Measurements from ENCODE around the gene DDX53. TPM values are rescaled to one million over a fixed set of nuclear protein-coding genes. Genes with fewer than 3 reads are reported as not detected.

DDX53 gene
- total and polyA plus RNA-seq, 9 of the 15 experiments (the other 6 are each of a cell fraction or from before 2014, with no cell fraction given), result 0.25 to 3.3 (median 2.4) TPM

GRCh38 chrX:22975786-22976185 lies 24.0 kb upstream of the DDX53 start:
- H2AFZ ChIP-seq (ENCODE audit: low read depth, low read length), result no peak overlapping the region
- ChIA-PET CTCF (ENCODE audit: low intra/inter-chr PET ratio) (no interaction called here), POLR2A (no interaction called here)
- no peaks in the 10 kb centered on the region for H3K79me2 ChIP-seq (ENCODE audit: control insufficient read depth, insufficient read depth, low read length)
- 0% methylated on average over 1 of the region's 1 CpG for WGBS (ENCODE audit: insufficient coverage, low coverage, missing lambda C conversion rate)
- FAIRE-seq (no peak), ATAC-seq (no peak), DNase-seq (ENCODE audit: extremely low read depth in 1 of 4, low spot score in 3 of 4) (no peak)
- H3K4me2 ChIP-seq (ENCODE audit: insufficient read depth, low read length), result no peak overlapping the region
- no peak overlapping the region for H3K27ac ChIP-seq (ENCODE audit: extremely low read depth, low read depth, low read length)
- BruUV-seq (replicated peaks), result no TSS peak
- no peak for TF ChIP-seq ZNF174 (CRISPR knock-in tag; IDR thresholded peaks at IDR 0.05)
- no peak for TF ChIP-seq HIVEP1 (CRISPR knock-in tag; IDR thresholded peaks at IDR 0.05)
- TF ChIP-seq ZNF41 (CRISPR knock-in tag; conservative IDR thresholded peaks at IDR 0.05), result no peak
- TF ChIP-seq ZNF551 (CRISPR knock-in tag; IDR thresholded peaks at IDR 0.05), result no peak
- no peak for TF ChIP-seq ZNF277 (CRISPR knock-in tag; IDR thresholded peaks at IDR 0.05; ENCODE audit: borderline replicate concordance)
- TF ChIP-seq GATAD2B (IDR thresholded peaks at IDR 0.05; ENCODE audit: borderline replicate concordance), result no peak
- no peak for TF ChIP-seq HDAC1 (IDR thresholded peaks at IDR 0.05)
- no peak for TF ChIP-seq TEAD2 (tag; IDR thresholded peaks at IDR 0.05)
- TF ChIP-seq, protein P1, sequence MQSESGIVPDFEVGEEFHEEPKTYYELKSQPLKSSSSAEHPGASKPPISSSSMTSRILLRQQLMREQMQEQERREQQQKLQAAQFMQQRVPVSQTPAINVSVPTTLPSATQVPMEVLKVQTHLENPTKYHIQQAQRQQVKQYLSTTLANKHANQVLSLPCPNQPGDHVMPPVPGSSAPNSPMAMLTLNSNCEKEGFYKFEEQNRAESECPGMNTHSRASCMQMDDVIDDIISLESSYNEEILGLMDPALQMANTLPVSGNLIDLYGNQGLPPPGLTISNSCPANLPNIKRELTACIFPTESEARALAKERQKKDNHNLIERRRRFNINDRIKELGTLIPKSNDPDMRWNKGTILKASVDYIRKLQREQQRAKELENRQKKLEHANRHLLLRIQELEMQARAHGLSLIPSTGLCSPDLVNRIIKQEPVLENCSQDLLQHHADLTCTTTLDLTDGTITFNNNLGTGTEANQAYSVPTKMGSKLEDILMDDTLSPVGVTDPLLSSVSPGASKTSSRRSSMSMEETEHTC (IDR thresholded peaks at IDR 0.05), result no peak
- no peak for TF ChIP-seq ZNF184 (CRISPR knock-in tag; IDR thresholded peaks at IDR 0.05)
- TF ChIP-seq POLR3A (IDR thresholded peaks at IDR 0.05; ENCODE audit: borderline replicate concordance, extremely low read depth, insufficient read depth, insufficient read length), result no peak
- no peak for TF ChIP-seq TBL1XR1 (IDR thresholded peaks at IDR 0.05; ENCODE audit: low read length in 2 of 2)
- TF ChIP-seq PHB (CRISPR knock-in tag; IDR thresholded peaks at IDR 0.05), result no peak
- no peak for TF ChIP-seq RBM22 (IDR thresholded peaks at IDR 0.05; ENCODE audit: low read depth, low read length, poor library complexity, severe bottlenecking)
- no peaks in the 10 kb centered on the region for H4K20me1 ChIP-seq (replicated peaks; ENCODE audit: control insufficient read depth, insufficient read depth, low read length)
- H3K27me3 ChIP-seq (ENCODE audit: control insufficient read depth in 2 of 2, insufficient read depth in 2 of 2, low read length in 2 of 2), result no peaks in the 10 kb centered on the region
- intact Hi-C loops (cut with micrococcal nuclease), result no loop called here
- H3K9me1 ChIP-seq (ENCODE audit: control insufficient read depth, insufficient read depth, low read length), result no peaks in the 10 kb centered on the region
- no peak overlapping the region for H3K9ac ChIP-seq (ENCODE audit: insufficient read depth in 1 of 2, low read depth in 2 of 2, low read length in 2 of 2)
- H3K9me3 ChIP-seq (replicated peaks; ENCODE audit: control insufficient read depth, insufficient read depth, low read depth, low read length), result no peaks in the 10 kb centered on the region
- H3K4me3 ChIP-seq, result no peak overlapping the region
- in situ Hi-C loops (cut with MboI), result no loop called here
- no peaks in the 10 kb centered on the region for H3K4me1 ChIP-seq (replicated peaks in 1 of 2; ENCODE audit: control insufficient read depth in 2 of 2, insufficient read depth in 2 of 2, low read length in 2 of 2)
- H3K36me3 ChIP-seq (ENCODE audit: control insufficient read depth, insufficient read depth, low read length), result no peaks in the 10 kb centered on the region
